Prostate gland (tissue), 2 donors: ENCODE results near the gene MIXL1. TPM values are rescaled to one million over a fixed set of nuclear protein-coding genes. Genes with fewer than 3 reads are reported as not detected.

Source experiments
- DNase-seq: peaks from one replicate; pipeline ENCODE4 v3.0.0-alpha.2; 2019; ENCODE audit warnings: low spot score
- H3K27ac ChIP-seq, 2 donors: fragments of 200-600 bp; sonication (generic); 2 replicates each; pipeline ENCODE4 v1.5.1; 2017 to 2019
- H3K27me3 ChIP-seq: fragments of 200-600 bp; sonication (generic); replicated peaks from 2 replicates; pipeline ENCODE4 v1.5.1; 2019; ENCODE audit not compliant: insufficient read depth
- H3K36me3 ChIP-seq, 2 donors: fragments of 200-600 bp; sonication (generic); 1 replicate in 1 of 2; 2 replicates in 1 of 2; pipeline versions ENCODE4 v1.5.1 to v1.8.1; 2017 to 2019
- H3K4me1 ChIP-seq: fragments of 200-600 bp; sonication (generic); replicated peaks from 2 replicates; pipeline ENCODE4 v1.5.1; 2019
- H3K4me3 ChIP-seq, 2 donors: fragments of 200-600 bp; sonication (generic); 2 replicates each; pipeline ENCODE4 v1.5.1; 2017 to 2019
- H3K9me3 ChIP-seq: fragments of 200-600 bp; sonication (generic); 2 replicates; pipeline ENCODE4 v1.5.1; 2017
- POLR2A ChIP-seq: fragments of 450-650 bp; IDR thresholded peaks from one replicate; pipeline ENCODE4 v1.6.1; 2016; ENCODE audit warnings: antibody characterized with exemption, mild to moderate bottlenecking
- POLR2AphosphoS5 ChIP-seq: sonication (generic); formaldehyde crosslinking; IDR thresholded peaks from one replicate; pipeline ENCODE4 v1.6.1; 2017; ENCODE audit warnings: antibody characterized with exemption
- WGBS: methylation state at CpG from one replicate; pipeline ENCODE4 v1.1.5; 2018; 5-methylcytosine and 5-hydroxymethylcytosine counted together
- intact Hi-C: fragments of 100-400 bp; cut with DNase I; formaldehyde crosslinking; loops from one replicate; pipeline ENCODE4 v1.14.2; 2022
- total RNA-seq, 2 donors: library from RNA; depleted of rRNA; stranded (reverse); fragments of >200 nt; gene quantifications; one replicate each; pipeline ENCODE4 v1.1.0, GENCODE V29; 2016
- TF ChIP-seq, protein P1 (sequence below), 4 experiments: fragments of 200-600 bp in 2 of 4; fragments of 450-650 bp in 2 of 4; sonication (generic) in 2 of 4; IDR thresholded peaks; 1 replicate in 3 of 4; 2 replicates in 1 of 4; pipeline ENCODE4 v1.5.1; 2016 to 2019; ENCODE audit warnings: antibody characterized with exemption in 4 of 4, mild to moderate bottlenecking in 2 of 4, moderate library complexity in 2 of 4

MIXL1 gene
- total RNA-seq, 2 donors from 2014 or later = 1.1 TPM; not detected in 1

DNA sequence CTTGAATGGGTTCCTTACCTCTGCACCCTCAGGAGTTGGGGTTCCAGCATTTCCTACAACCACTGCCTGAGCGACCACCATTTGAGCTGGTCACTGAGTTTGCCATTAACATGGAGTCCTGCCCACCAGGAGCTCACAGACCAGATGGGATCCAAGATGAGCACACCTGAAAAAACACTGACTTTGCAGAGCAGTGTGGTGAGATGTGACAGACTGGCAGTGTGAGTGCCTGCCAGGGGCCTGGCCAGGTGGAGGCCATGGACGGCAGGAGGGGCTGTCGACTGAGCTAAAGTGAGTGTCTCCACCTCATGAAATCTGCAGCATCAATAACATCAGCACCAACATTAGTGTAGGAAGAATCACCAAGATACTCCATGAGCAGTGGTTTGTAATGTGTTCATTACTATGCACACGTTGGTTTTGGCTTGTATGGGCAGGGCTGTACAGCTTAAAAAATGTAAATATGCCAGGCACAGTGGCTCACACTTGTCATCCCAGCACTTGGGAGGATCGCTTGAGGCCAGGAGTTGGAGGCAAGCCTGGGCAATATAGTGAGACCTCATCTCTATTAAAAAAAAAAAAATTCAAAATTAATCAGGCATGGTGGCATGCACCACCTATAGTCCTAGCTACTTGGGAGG lies 12.2 kb upstream of the MIXL1 start:
- Histone ChIP-seq H3K36me3 (no peaks in the 10 kb centered on the region), H3K4me1 (no peaks in the 10 kb centered on the region), H3K27ac (no peak overlapping the region), H3K4me3 (no peak overlapping the region), H3K9me3 (no peaks in the 10 kb centered on the region), H3K27me3 (no peaks in the 10 kb centered on the region)
- 56% methylated on average over 5 of the region's 5 CpGs for WGBS
- DNase-seq = no peak
- TF ChIP-seq, protein P1, sequence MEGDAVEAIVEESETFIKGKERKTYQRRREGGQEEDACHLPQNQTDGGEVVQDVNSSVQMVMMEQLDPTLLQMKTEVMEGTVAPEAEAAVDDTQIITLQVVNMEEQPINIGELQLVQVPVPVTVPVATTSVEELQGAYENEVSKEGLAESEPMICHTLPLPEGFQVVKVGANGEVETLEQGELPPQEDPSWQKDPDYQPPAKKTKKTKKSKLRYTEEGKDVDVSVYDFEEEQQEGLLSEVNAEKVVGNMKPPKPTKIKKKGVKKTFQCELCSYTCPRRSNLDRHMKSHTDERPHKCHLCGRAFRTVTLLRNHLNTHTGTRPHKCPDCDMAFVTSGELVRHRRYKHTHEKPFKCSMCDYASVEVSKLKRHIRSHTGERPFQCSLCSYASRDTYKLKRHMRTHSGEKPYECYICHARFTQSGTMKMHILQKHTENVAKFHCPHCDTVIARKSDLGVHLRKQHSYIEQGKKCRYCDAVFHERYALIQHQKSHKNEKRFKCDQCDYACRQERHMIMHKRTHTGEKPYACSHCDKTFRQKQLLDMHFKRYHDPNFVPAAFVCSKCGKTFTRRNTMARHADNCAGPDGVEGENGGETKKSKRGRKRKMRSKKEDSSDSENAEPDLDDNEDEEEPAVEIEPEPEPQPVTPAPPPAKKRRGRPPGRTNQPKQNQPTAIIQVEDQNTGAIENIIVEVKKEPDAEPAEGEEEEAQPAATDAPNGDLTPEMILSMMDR (IDR thresholded peaks at IDR 0.05) = no peak
- intact Hi-C loops = no loop called here

DNA sequence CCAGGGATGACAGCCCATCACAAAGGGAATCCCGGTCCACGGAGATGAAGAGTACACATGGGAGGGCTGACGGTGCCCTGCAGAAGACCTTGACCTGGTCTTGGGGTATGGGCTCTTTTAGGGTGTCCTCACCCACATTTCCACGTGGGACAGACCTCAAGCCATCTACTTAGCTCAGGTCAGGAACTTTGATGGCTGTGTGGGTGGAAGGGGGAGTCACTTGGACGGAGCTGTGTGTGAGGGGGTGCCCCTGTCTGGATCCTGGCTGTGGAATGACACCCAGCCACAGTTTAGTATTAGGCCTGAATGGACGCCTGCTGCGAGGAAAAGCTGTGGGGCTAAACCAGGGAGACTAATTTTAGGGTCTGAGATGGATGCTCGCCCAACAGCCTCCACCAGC lies 10.9 kb upstream of the MIXL1 start:
- no peaks in the 10 kb centered on the region for H3K9me3 ChIP-seq
- H3K36me3 ChIP-seq = no peaks in the 10 kb centered on the region
- no peak for DNase-seq
- no peaks in the 10 kb centered on the region for H3K27me3 ChIP-seq
- H3K4me1 ChIP-seq = no peaks in the 10 kb centered on the region
- H3K4me3 ChIP-seq = no peak overlapping the region
- TF ChIP-seq, protein P1 (IDR thresholded peaks at IDR 0.05) = no peak
- H3K27ac ChIP-seq = no peak overlapping the region
- WGBS = 88% methylated on average over 8 of the region's 8 CpGs
- intact Hi-C loops = no loop called here

DNA sequence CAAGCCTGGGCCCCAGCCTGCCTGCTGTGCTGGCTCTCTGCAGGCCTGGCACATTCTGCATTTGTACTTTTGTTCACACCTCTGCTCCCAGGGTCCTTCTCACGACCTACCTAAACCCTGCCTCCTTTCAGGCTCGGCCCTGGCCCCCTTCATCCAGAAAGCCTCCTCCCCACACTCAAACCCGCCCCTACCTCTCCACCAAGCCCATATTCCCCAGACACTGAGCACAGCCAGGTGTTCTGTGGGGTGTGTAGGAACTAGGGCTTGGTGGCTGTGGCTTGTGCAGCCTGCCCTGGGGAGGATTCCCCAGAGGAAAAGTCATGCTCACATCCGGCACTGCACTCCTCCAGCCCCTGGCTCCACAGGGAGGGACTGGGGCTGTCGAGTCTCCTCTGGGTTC lies 8.2 kb upstream of the MIXL1 start:
- no peak overlapping the region for H3K27ac ChIP-seq
- DNase-seq = no peak
- 72% methylated on average over 5 of the region's 5 CpGs for WGBS
- H3K27me3 ChIP-seq = no peaks in the 10 kb centered on the region
- H3K4me1 ChIP-seq = no peaks in the 10 kb centered on the region
- no peaks in the 10 kb centered on the region for H3K36me3 ChIP-seq
- TF ChIP-seq, protein P1 (IDR thresholded peaks at IDR 0.05) = no peak
- TF ChIP-seq POLR2AphosphoS5 = no peak
- no peak for TF ChIP-seq POLR2A
- intact Hi-C loops = no loop called here
- no peaks in the 10 kb centered on the region for H3K9me3 ChIP-seq
- no peak overlapping the region for H3K4me3 ChIP-seq

DNA sequence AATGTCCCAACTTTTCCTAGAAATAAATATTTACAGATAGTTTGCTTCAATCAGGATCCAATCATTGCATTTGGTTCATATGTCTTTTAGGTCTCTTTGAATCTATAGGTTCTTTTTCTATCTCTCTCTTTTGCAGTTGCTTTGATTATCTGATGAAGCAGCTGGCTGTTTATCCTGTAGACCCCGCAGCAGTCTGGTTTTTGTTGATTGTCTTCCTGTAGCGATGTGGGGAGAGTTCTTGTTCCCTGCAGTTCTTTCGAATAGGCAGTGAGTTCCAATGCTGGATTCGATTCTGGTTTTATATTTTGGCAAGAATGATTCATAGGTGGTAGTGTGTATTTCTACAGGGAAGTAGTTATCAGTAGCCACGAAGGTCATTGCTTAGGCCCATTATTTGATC lies 7.4 kb upstream of the MIXL1 start:
- Histone ChIP-seq H3K4me3 (no peak overlapping the region), H3K4me1 (no peaks in the 10 kb centered on the region), H3K36me3 (no peaks in the 10 kb centered on the region), H3K27me3 (no peaks in the 10 kb centered on the region), H3K27ac (no peak overlapping the region), H3K9me3 (no peaks in the 10 kb centered on the region)
- no peak for DNase-seq
- TF ChIP-seq, protein P1 (IDR thresholded peaks at IDR 0.05) = no peak
- no peak for TF ChIP-seq POLR2AphosphoS5
- no peak for TF ChIP-seq POLR2A
- intact Hi-C loops = no loop called here
- 68% methylated on average over 5 of the region's 5 CpGs for WGBS

DNA sequence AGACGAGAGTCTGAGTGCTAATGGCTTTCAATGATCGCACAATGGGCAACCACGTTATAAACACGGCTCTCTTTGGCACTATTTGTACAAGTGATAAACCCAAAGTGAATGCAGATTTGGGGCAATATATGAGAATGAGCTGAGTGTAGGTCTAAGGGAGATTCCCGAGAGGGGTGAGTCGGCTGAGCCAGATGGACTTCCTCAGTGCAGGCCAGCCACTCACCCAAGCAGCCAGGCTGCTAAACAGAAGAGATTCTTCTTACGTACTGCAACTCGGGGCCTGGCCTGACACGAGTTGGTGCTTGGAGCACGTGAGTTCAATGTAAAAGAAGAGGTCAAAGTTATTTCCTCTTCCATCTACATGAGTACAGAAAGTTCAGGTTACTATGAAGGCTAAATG lies 6.2 kb upstream of the MIXL1 start:
- TF ChIP-seq, protein P1 (IDR thresholded peaks at IDR 0.05) = no peak
- TF ChIP-seq POLR2AphosphoS5 = no peak
- TF ChIP-seq POLR2A = no peak
- DNase-seq = no peak
- Histone ChIP-seq H3K4me3 (no peak overlapping the region), H3K4me1 (no peaks in the 10 kb centered on the region), H3K36me3 (no peaks in the 10 kb centered on the region), H3K27ac (no peak overlapping the region), H3K27me3 (no peaks in the 10 kb centered on the region), H3K9me3 (no peaks in the 10 kb centered on the region)
- intact Hi-C loops = no loop called here
- WGBS = 77% methylated on average over 10 of the region's 10 CpGs
